Skin of body (tissue), 2 donors: ENCODE results near the gene THRB. TPM values are rescaled to one million over a fixed set of nuclear protein-coding genes. Genes with fewer than 3 reads are reported as not detected.
"Not testable (repeated sequence)": the region's sequence is repeated elsewhere in the genome, so short reads cannot be mapped to it uniquely, and the experiment has no call there.

ENCODE experiments used
- DNase-seq: peaks from one replicate; lab custom pipeline; 2025; lab: John Stamatoyannopoulos, UW
- total RNA-seq: library from RNA; depleted of rRNA; stranded (reverse); fragments of >200 nt; gene quantifications from one replicate; pipeline ENCODE4 v1.2.3, GENCODE V29; 2014

The THRB gene
- total RNA-seq, 1 donor from 2014 or later, result 18.1 TPM

DNA sequence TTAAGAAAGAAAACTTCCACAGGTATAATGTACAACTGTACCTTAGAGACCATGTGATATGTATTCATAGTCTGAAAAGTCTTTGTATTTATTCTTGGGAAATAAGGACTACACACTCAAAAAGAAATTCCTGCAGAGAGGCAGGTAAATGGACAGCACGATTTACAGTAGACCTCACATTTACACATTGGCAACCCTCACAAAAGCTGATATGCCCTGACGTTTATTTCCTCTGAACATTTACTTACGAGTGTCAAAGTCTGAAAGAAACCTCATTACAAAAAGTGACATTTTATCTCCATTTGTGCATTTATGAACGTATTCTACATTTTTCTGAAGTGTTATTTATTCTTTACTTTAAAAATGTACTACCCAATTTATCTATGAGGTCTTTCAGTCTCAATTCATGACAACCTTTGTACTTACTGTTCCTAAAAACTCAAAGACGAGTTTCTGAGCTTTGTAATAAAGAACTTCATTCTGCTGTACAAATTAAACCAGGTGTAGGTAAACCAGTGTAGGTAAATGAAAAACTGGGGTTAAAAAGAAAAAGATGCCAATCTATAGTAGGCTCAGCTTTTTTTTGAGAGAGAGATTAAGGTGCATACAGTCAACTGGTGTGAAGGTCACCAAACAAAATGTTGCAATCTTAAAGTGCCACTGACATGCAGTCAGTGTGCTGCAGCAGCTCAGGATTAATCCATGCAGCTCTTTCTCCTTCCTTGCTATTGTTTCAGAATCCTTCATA lies 44.3 kb downstream of the THRB start:
- no peak for DNase-seq

DNA sequence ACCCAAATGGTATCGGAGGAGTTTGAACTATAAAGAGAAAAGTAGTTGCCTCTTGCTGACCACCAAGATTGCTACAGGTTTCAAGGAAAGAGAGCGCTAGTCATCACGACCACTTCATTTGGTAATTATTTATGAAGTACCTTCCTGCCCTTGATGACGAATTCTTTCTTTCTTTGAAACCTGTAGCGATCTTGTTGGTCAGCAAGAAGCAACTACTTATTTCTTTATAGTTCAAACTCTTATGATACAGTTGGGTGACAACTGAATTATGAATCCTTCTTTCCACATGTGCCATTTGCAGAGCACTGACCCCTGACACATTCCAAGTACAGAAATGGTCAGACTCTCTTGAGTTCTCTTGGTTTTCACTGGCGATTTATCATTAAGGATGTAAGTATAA lies 46.8 kb downstream of the THRB start:
- DNase-seq, result no peak

DNA sequence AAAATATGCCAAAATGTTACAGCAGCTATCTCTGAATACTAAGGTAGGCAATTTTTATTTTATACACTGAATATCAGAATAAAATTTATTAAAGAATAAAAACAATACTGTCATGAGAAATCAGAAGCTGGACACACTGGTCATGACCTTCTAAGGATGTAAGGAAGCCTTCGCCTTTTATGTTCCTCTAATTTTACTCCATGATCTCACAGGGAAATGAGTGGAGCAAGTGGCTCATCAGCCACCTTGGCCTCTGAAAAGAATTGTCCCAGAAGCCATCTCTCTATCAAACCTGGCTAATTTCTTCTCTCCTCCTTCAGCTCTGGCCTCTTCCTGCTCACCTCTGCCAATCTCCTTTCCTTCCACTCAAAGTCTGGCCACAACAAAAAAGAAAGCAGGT lies 48.6 kb downstream of the THRB start:
- DNase-seq, result no peak

GRCh38 chr3:24443476-24443875 lies 51.2 kb downstream of the THRB start:
- no peak for DNase-seq

- no peak for DNase-seq
These were observed 53.7 kb downstream of the THRB start for GRCh38 chr3:24440760-24441464.

- no peak for DNase-seq
These were observed 55.6 kb downstream of the THRB start for GRCh38 chr3:24439021-24439420.

GRCh38 chr3:24437326-24437725 lies 57.3 kb downstream of the THRB start:
- no peak for DNase-seq

DNA sequence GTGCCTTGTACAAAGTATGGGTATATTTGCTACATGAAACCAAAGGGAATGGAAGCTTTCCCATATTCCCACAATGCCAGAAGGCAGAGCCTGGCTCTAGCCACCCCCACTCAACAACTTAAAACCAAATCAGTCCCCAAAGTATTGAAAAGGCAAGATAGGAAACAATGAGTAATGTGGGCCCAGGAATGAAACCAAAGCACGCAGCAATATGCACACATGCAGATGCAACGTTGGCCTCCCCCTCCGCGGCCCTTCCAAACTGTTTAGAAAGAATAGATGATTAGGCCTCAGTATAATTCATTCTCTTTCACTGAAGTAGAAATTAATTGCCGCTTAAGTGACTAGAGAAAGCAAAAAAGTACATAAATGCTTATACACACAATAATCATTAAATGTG lies 59.1 kb downstream of the THRB start:
- no peak for DNase-seq

GRCh38 chr3:24434651-24435050 lies 60.0 kb downstream of the THRB start:
- no peak for DNase-seq

GRCh38 chr3:24433838-24434591 lies 60.6 kb downstream of the THRB start:
- DNase-seq, result no peak

DNA sequence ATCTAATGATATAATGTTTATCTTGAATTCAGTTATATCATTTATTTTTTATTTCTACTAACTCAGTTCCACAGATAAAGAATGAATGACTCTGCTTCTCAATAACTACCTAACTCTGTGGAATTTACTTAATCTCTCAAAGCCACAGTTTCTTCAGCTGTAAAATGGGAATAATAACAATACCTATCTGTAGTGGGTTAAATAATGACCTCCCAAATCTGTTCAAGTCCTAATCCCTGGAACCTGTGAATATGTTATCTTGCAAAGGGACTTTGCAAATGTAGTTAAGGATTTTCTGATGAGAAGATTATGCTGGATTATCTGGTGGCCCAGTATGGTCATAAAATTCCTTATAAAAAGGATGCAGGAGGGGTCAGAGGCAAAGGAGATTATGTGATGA lies 61.7 kb downstream of the THRB start:
- no peak for DNase-seq

DNA sequence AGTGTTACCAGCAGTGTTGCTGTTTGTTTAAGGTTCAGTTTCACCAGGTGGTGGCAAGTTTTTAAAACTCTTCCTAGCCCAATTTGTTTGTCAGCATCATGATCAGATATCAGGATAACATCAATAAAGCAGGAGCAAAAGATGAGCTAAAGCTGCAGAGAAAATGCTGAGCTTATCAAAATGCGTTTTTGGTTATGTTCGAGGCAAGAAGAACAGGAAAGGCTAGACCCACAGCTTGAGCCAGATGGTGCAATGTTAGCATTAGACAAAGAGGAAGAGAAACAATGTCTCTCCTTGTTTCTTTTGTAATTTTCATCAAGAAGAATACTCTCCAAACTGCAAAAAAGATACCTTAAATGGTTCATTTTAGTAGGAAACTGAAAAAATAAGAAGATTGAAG lies 66.2 kb downstream of the THRB start:
- DNase-seq, result no peak

DNA sequence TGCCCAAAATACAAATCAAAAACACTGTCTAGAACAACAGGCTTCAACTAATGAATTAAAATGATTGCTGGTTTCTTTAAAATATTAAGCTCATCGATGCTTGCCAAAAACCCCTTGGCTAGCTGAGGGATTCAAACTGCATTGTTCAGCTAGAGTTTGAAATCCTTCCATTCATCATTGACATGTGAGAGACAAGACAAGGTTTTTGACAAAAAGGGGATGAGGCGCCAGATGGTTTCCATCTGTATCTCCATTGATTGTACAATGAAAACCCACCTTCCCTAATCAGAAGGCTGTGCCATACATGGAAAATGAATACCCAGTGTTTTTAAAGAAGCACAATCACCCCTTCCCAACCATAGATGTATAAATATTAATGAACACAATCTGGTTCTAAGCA lies 67.8 kb downstream of the THRB start:
- peak; percentile 27 for DNase-seq

DNA sequence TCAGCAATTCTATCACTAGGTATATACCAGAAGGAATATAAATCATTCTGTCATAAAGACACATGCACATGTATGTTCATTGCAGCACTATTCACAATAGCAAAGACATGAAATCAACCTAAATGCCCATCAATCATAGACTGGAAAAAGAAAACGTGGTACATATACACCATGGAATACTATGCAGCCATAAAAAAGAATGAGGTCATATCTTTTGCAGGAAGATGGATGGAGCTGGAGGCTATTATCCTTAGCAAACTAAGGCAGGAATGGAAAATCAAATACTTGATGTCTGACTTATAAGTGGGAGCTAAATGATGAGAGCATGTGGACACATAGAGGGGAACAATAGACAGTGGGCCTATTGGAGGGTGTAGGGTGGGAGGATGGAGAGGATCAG lies 73.8 kb downstream of the THRB start:
- not testable (repeated sequence) for DNase-seq

GRCh38 chr3:24420224-24420623 lies 74.4 kb downstream of the THRB start:
- DNase-seq, result no peak

DNA sequence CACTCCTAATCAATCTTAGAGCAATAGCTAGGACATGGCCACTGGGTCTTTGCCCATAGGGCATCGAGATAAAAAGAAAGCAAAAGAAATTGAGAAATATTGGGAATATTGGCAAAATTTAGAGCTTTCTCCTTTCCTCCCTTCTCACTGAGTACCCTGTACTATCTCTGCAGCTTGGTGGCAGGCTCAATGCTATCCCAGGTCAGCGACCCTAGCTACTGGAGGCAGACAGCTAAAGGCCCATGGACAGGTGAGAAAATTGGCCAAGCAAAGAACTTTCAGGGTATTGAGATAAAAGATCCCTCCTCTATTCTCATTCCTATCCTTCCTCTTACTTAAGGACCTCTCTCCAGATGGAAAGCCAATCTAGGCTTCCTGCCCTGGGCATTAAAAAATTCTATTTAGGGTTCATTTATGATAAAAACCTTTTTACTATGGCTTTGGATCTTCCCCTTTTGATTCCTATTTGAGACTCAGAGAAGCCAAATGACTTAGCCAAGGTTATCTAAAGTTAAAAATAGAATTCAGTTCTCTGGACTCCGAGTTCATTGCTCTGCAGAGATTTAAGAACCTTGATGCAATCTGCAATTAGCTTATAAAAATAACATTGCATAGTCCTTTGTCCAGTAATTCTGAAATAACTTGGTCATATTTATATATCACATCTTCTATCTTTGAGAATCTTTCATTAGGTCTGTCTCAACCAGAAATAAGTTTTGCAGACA lies 75.4 kb downstream of the THRB start:
- no peak for DNase-seq

GRCh38 chr3:24417730-24418129 lies 76.9 kb downstream of the THRB start:
- DNase-seq, result no peak

GRCh38 chr3:24416224-24416623 lies 78.4 kb downstream of the THRB start:
- DNase-seq, result no peak

GRCh38 chr3:24415824-24416223 lies 78.8 kb downstream of the THRB start:
- no peak for DNase-seq

- not testable (repeated sequence) for DNase-seq
These were observed 81.0 kb downstream of the THRB start for GRCh38 chr3:24413662-24414061.

DNA sequence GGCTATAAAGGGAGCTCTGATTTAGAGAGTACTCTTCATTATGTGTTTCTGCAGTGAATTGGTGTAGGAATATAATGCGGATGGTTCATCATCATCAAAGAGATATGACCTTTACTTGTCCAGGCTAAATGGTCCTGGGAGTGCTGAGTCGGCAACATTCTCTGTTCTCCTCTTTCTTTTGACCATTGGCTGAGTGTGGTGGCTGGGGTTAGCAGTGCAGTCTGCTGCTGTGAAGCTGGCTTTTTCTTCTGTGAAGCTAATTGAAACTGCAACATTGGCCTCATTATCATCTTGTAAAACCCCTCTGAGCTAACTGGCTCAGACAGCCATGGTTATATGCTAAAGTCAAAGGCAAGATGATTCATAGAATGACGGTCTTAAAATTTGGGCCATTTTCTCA lies 83.8 kb downstream of the THRB start:
- no peak for DNase-seq
